Calu3 (cell line): ENCODE measurements around the gene HOPX. TPM values are rescaled to one million over a fixed set of nuclear protein-coding genes. Genes with fewer than 3 reads are reported as not detected.

Source experiments
- BruUV-seq: library from RNA; stranded (reverse); fragments of 400-500 nt; replicated peaks from 2 replicates; lab custom pipeline; 2021; lab: Mats Ljungman, UMichigan
- CTCF ChIA-PET: fragments of 300-600 bp; sonication (Branson Sonifier 250); formaldehyde crosslinking; loops from one replicate; lab custom pipeline; 2022; ENCODE audit warnings: antibody characterized with exemption; lab: Charles Lee
- DNase-seq: peaks from one replicate; pipeline ENCODE4 v3.0.0; 2022
- H3K27ac Mint-ChIP-seq: one replicate; pipeline ENCODE4 v1.8.0; 2022; ENCODE audit warnings: mixed read lengths; ENCODE audit not compliant: unreplicated experiment
- H3K27me3 Mint-ChIP-seq: one replicate; pipeline ENCODE4 v1.8.0; 2022; ENCODE audit warnings: mixed read lengths; ENCODE audit not compliant: unreplicated experiment
- H3K36me3 Mint-ChIP-seq: one replicate; pipeline ENCODE4 v1.8.0; 2022; ENCODE audit warnings: mild to moderate bottlenecking, moderate library complexity, mixed read lengths; ENCODE audit not compliant: insufficient read depth, unreplicated experiment
- H3K4me1 Mint-ChIP-seq: one replicate; pipeline ENCODE4 v1.8.0; 2022; ENCODE audit warnings: mild to moderate bottlenecking, low read depth, mixed read lengths; ENCODE audit not compliant: unreplicated experiment
- H3K4me3 Mint-ChIP-seq: one replicate; pipeline ENCODE4 v1.8.0; 2022; ENCODE audit warnings: mild to moderate bottlenecking, low read depth, moderate library complexity, mixed read lengths; ENCODE audit not compliant: unreplicated experiment
- H3K9me3 Mint-ChIP-seq: one replicate; pipeline ENCODE4 v1.8.0; 2022; ENCODE audit warnings: low read depth, mixed read lengths; ENCODE audit not compliant: unreplicated experiment
- intact Hi-C: fragments of 100-400 bp; cut with micrococcal nuclease; formaldehyde crosslinking; loops from one replicate; pipeline ENCODE4 v1.10.0; 2022; ENCODE audit not compliant: unreplicated experiment
- total RNA-seq: library from RNA; stranded (reverse); gene quantifications from 2 replicates; pipeline ENCODE4 v1.2.3, GENCODE V29; 2022
- TF ChIP-seq, protein P1 (sequence below): fragments of 200-600 bp; IDR thresholded peaks from one replicate; pipeline ENCODE4 v1.8.0; 2022; ENCODE audit warnings: antibody characterized with exemption; ENCODE audit not compliant: unreplicated experiment

Gene HOPX
- total RNA-seq, 1 experiment from 2014 or later, result not detected

DNA sequence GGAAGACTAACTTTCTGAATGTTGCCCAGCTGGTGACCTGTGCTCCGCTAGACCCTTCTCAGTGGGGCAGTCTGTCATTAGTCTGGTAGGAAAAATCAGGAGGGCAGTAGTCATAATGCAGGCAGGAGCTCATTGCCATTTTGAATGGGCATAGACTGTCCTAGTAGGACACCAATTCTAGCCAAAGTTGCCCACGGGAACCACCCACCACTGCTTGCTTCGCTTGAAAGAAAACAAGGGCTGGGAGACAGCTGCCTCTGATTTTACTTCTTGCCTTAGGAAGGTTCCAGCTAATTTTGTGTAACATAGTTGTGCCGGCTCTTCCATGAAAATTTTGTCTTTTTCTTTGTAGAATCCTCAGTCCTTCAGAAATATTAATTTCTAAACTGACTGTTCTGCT lies 23.3 kb downstream of the HOPX start:
- CTCF ChIA-PET, result no interaction called here
- peaks cover 27% of the 10 kb centered on the region for H3K27me3 Mint-ChIP-seq
- H3K27ac Mint-ChIP-seq, result no peak overlapping the region
- H3K9me3 Mint-ChIP-seq, result no peaks in the 10 kb centered on the region
- no peak overlapping the region for H3K4me3 Mint-ChIP-seq
- intact Hi-C loops, result no loop called here
- peaks cover 7% of the 10 kb centered on the region for H3K36me3 Mint-ChIP-seq
- DNase-seq, result no peak
- no TSS peak for BruUV-seq
- peaks cover 19% of the 10 kb centered on the region for H3K4me1 Mint-ChIP-seq
- TF ChIP-seq, protein P1, sequence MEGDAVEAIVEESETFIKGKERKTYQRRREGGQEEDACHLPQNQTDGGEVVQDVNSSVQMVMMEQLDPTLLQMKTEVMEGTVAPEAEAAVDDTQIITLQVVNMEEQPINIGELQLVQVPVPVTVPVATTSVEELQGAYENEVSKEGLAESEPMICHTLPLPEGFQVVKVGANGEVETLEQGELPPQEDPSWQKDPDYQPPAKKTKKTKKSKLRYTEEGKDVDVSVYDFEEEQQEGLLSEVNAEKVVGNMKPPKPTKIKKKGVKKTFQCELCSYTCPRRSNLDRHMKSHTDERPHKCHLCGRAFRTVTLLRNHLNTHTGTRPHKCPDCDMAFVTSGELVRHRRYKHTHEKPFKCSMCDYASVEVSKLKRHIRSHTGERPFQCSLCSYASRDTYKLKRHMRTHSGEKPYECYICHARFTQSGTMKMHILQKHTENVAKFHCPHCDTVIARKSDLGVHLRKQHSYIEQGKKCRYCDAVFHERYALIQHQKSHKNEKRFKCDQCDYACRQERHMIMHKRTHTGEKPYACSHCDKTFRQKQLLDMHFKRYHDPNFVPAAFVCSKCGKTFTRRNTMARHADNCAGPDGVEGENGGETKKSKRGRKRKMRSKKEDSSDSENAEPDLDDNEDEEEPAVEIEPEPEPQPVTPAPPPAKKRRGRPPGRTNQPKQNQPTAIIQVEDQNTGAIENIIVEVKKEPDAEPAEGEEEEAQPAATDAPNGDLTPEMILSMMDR, result no peak

DNA sequence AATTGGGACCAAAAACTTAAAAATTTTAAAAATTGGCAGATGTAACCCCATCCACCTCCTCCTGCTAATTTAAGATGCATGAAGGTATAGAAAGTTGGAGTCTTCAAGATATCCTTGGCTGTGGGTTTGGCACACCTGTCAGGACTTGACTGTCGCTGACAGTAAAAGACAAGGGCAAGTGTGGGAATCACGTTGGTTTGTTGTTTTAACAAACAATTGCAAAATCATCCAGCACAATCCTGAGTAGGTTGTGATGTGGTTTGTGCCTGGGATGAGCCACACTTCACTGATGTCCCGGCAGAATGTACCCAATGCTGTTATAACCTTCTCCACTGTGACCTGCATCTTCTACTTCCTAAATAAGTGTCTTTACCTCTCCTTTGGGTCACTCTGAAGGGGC lies 24.0 kb downstream of the HOPX start:
- TF ChIP-seq, protein P1, result no peak
- CTCF ChIA-PET, result no interaction called here
- Mint-ChIP-seq H3K4me1 (peaks cover 19% of the 10 kb centered on the region), H3K27ac (no peak overlapping the region), H3K36me3 (peaks cover 7% of the 10 kb centered on the region), H3K9me3 (no peaks in the 10 kb centered on the region), H3K4me3 (no peak overlapping the region), H3K27me3 (peaks cover 27% of the 10 kb centered on the region)
- DNase-seq, result no peak
- intact Hi-C loops, result no loop called here
- no TSS peak for BruUV-seq

DNA sequence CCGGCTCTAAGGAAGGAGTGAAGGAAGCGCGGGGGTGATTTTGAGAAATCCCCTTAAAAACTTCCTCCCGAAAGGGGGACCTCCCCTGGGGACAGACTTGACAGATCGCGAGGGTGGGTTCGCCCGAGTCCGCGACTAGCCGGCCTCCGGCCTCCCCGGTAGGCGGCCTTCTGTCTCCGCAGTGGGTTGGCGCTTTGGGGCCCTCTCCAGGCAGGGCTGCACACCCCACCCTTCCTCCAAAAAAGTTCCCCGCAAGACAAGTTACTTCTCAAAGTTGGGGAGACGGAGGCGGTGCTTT lies 24.8 kb downstream of the HOPX start:
- peaks cover 7% of the 10 kb centered on the region for H3K36me3 Mint-ChIP-seq
- TF ChIP-seq, protein P1, result no peak
- H3K4me1 Mint-ChIP-seq, result peaks cover 19% of the 10 kb centered on the region
- BruUV-seq, result no TSS peak
- intact Hi-C loops, result no loop called here
- no peak overlapping the region for H3K4me3 Mint-ChIP-seq
- H3K9me3 Mint-ChIP-seq, result no peaks in the 10 kb centered on the region
- H3K27ac Mint-ChIP-seq, result no peak overlapping the region
- peaks cover 27% of the 10 kb centered on the region for H3K27me3 Mint-ChIP-seq
- DNase-seq, result no peak
- CTCF ChIA-PET, result no interaction called here

DNA sequence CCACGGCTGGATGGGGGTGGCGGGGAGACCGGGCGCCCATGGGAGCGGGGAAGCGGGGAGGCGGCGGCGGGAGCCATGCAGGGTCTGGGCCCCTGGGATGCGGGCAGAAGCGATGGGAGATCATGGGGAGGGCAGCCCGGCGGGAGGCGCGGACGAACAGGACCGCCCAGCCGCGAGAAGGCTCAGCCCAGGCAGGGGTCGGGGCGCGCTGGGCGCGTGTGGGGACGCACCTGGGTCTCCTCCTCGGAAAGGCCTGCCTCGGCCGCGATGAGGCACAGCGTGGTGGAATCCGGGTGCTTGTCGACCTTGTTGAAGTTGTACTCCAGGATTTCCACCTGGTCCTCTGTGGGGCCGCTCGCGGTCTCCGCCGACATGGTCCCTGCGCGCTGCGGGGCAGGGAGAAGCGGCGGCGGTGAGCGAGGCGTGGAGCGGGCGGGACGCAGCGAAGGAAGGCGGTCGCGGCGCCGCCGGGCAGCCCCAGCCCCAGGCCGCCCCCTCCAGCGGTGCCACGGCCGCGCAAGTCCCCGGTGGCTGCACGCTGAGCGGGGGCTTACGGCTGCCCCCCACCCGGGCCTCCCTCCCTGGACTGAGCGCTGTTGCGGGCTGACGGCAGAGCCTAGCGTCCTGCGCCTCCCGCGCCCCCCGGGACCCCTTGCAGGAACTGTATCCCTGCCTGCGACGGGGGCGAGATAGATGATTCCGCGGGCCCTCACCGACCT lies 25.3 kb downstream of the HOPX start:
- H3K36me3 Mint-ChIP-seq, result peaks cover 7% of the 10 kb centered on the region
- CTCF ChIA-PET, result no interaction called here
- no peak for DNase-seq
- no TSS peak for BruUV-seq
- peak overlapping the region; percentile 79 for H3K4me3 Mint-ChIP-seq
- no peak overlapping the region for H3K27ac Mint-ChIP-seq
- TF ChIP-seq, protein P1, result no peak
- peaks cover 19% of the 10 kb centered on the region for H3K4me1 Mint-ChIP-seq
- H3K27me3 Mint-ChIP-seq, result peaks cover 27% of the 10 kb centered on the region
- intact Hi-C loops, result no loop called here
- no peaks in the 10 kb centered on the region for H3K9me3 Mint-ChIP-seq
